ENCODE results near the gene SLC26A4. TPM values are rescaled to one million over a fixed set of nuclear protein-coding genes. Genes with fewer than 3 reads are reported as not detected.

SLC26A4 gene
- total RNA-seq, 1 experiment from 2014 or later: not detected

GRCh38 chr7:107691716-107692115, 31.1 kb downstream of the SLC26A4 start:
- no TSS peak for BruUV-seq (replicated peaks)
- DNase-seq: no peak
- H3K9me3 Mint-ChIP-seq (ENCODE audit: unreplicated experiment): no peaks in the 10 kb centered on the region
- H3K27ac Mint-ChIP-seq (ENCODE audit: unreplicated experiment): no peak overlapping the region
- H3K4me3 ChIP-seq (ENCODE audit: low read depth, low read length): no peak overlapping the region
- TF ChIP-seq CTCF (IDR thresholded peaks at IDR 0.05; ENCODE audit: insufficient read depth in 1 of 2, low read depth in 1 of 2, low read length in 1 of 2, severe bottlenecking in 1 of 2, unreplicated experiment in 1 of 2): no peak
- no peaks in the 10 kb centered on the region for H3K4me1 Mint-ChIP-seq (ENCODE audit: low read depth, unreplicated experiment)
- peaks cover 23% of the 10 kb centered on the region for H3K27me3 Mint-ChIP-seq (ENCODE audit: insufficient read depth, unreplicated experiment)
- H3K36me3 Mint-ChIP-seq (ENCODE audit: insufficient read depth, unreplicated experiment): no peaks in the 10 kb centered on the region
- no peak overlapping the region for H3K4me3 Mint-ChIP-seq (ENCODE audit: unreplicated experiment)
- H3K36me3 ChIP-seq (ENCODE audit: control insufficient read depth, insufficient read depth, low read length): no peaks in the 10 kb centered on the region
- CTCF ChIA-PET: no interaction called here
- POLR2A ChIA-PET: no interaction called here
- H3K27me3 ChIP-seq (replicated peaks; ENCODE audit: control insufficient read depth, insufficient read depth, low read length): peaks cover 2% of the 10 kb centered on the region; the same call in 1 of the 2 replicates
- no peaks in the 10 kb centered on the region for H3K9me3 ChIP-seq
- no peaks in the 10 kb centered on the region for H3K4me1 ChIP-seq
- intact Hi-C loops (cut with micrococcal nuclease; ENCODE audit: unreplicated experiment): no loop called here

- POLR2A ChIA-PET: no interaction called here
- Histone ChIP-seq H3K27me3 (replicated peaks; ENCODE audit: control insufficient read depth, insufficient read depth, low read length) (peaks cover 2% of the 10 kb centered on the region; the same call in 1 of the 2 replicates), H3K4me3 (ENCODE audit: low read depth, low read length) (no peak overlapping the region), H3K4me1 (no peaks in the 10 kb centered on the region), H3K9me3 (no peaks in the 10 kb centered on the region), H3K36me3 (ENCODE audit: control insufficient read depth, insufficient read depth, low read length) (no peaks in the 10 kb centered on the region)
- H3K4me1 Mint-ChIP-seq (ENCODE audit: low read depth, unreplicated experiment): no peaks in the 10 kb centered on the region
- intact Hi-C loops (cut with micrococcal nuclease; ENCODE audit: unreplicated experiment): no loop called here
- no TSS peak for BruUV-seq (replicated peaks)
- CTCF ChIA-PET: no interaction called here
- H3K27me3 Mint-ChIP-seq (ENCODE audit: insufficient read depth, unreplicated experiment): peaks cover 23% of the 10 kb centered on the region
- no peaks in the 10 kb centered on the region for H3K9me3 Mint-ChIP-seq (ENCODE audit: unreplicated experiment)
- H3K4me3 Mint-ChIP-seq (ENCODE audit: unreplicated experiment): no peak overlapping the region
- no peaks in the 10 kb centered on the region for H3K36me3 Mint-ChIP-seq (ENCODE audit: insufficient read depth, unreplicated experiment)
- no peak for TF ChIP-seq CTCF (IDR thresholded peaks at IDR 0.05; ENCODE audit: insufficient read depth in 1 of 2, low read depth in 1 of 2, low read length in 1 of 2, severe bottlenecking in 1 of 2, unreplicated experiment in 1 of 2)
- H3K27ac Mint-ChIP-seq (ENCODE audit: unreplicated experiment): no peak overlapping the region
- no peak for DNase-seq
Observed at GRCh38 chr7:107692501-107692900, 31.9 kb downstream of the SLC26A4 start.

- Histone ChIP-seq H3K36me3 (ENCODE audit: control insufficient read depth, insufficient read depth, low read length) (no peaks in the 10 kb centered on the region), H3K4me1 (no peaks in the 10 kb centered on the region), H3K9me3 (no peaks in the 10 kb centered on the region), H3K4me3 (ENCODE audit: low read depth, low read length) (no peak overlapping the region), H3K27me3 (replicated peaks; ENCODE audit: control insufficient read depth, insufficient read depth, low read length) (peaks cover 2% of the 10 kb centered on the region; the same call in 1 of the 2 replicates)
- Mint-ChIP-seq H3K27me3 (ENCODE audit: insufficient read depth, unreplicated experiment) (peaks cover 19% of the 10 kb centered on the region), H3K9me3 (ENCODE audit: unreplicated experiment) (no peaks in the 10 kb centered on the region), H3K4me3 (ENCODE audit: unreplicated experiment) (no peak overlapping the region), H3K36me3 (ENCODE audit: insufficient read depth, unreplicated experiment) (no peaks in the 10 kb centered on the region), H3K27ac (ENCODE audit: unreplicated experiment) (no peak overlapping the region), H3K4me1 (ENCODE audit: low read depth, unreplicated experiment) (no peaks in the 10 kb centered on the region)
- BruUV-seq (replicated peaks): no TSS peak
- POLR2A ChIA-PET: no interaction called here
- intact Hi-C loops (cut with micrococcal nuclease; ENCODE audit: unreplicated experiment): no loop called here
- TF ChIP-seq CTCF (IDR thresholded peaks at IDR 0.05; ENCODE audit: insufficient read depth in 1 of 2, low read depth in 1 of 2, low read length in 1 of 2, severe bottlenecking in 1 of 2, unreplicated experiment in 1 of 2): no peak
- no peak for DNase-seq
- CTCF ChIA-PET: no interaction called here
Observed at GRCh38 chr7:107693396-107693795, 32.8 kb downstream of the SLC26A4 start.

Measured in Caco-2 (cell line).